IMR-90 (cell line): ENCODE measurements around the gene MCTP2. TPM values are rescaled to one million over a fixed set of nuclear protein-coding genes. Genes with fewer than 3 reads are reported as not detected.

Experiments used
- ATAC-seq: fragments of 200-7000 bp; cut with Tn5 transposase; 2 replicates; pipeline ENCODE4 v1.9.1; 2020; ENCODE audit warnings: low read depth, mild to moderate bottlenecking, moderate library complexity
- BruUV-seq: library from RNA; stranded (reverse); fragments of 400-500 nt; replicated peaks from 2 replicates; lab custom pipeline; 2021; lab: Mats Ljungman, UMichigan
- CTCF ChIA-PET: fragments of 300-600 bp; formaldehyde crosslinking; extraction: SDS; loops from one replicate; lab custom pipeline; 2021; ENCODE audit warnings: antibody characterized with exemption; lab: Yijun Ruan, JAX
- POLR2A ChIA-PET: fragments of 300-600 bp; sonication (Branson Sonifier 250); formaldehyde crosslinking; loops from one replicate; lab custom pipeline; 2022; ENCODE audit warnings: antibody characterized with exemption; ENCODE audit not compliant: unreplicated experiment; lab: Charles Lee
- DNase-seq: peaks from one replicate; pipeline ENCODE4 v3.0.0; 2013
- H2AFZ ChIP-seq: replicated peaks from 2 replicates; pipeline ENCODE3; 2013; ENCODE audit warnings: low read length, mild to moderate bottlenecking; ENCODE audit not compliant: poor library complexity
- H2AK5ac ChIP-seq: 2 replicates; pipeline ENCODE4 v1.6.1; 2013; ENCODE audit warnings: low read depth, low read length, inconsistent platforms
- H2AK9ac ChIP-seq: replicated peaks from 2 replicates; pipeline ENCODE3; 2013; ENCODE audit warnings: mild to moderate bottlenecking, low read depth, low read length, moderate library complexity; ENCODE audit not compliant: poor library complexity
- H2BK120ac ChIP-seq: 2 replicates; pipeline ENCODE4 v1.6.1; 2013; ENCODE audit warnings: low read depth, low read length, inconsistent platforms
- H2BK15ac ChIP-seq: 3 replicates; pipeline ENCODE4 v1.6.1; 2013; ENCODE audit warnings: low read depth, low read length, inconsistent platforms
- H2BK20ac ChIP-seq: 2 replicates; pipeline ENCODE4 v1.6.1; 2013; ENCODE audit warnings: low read depth, mild to moderate bottlenecking, inconsistent platforms, low read length, moderate library complexity
- H2BK5ac ChIP-seq: 2 replicates; pipeline ENCODE4 v1.6.1; 2013; ENCODE audit warnings: mild to moderate bottlenecking, low read depth, low read length, inconsistent platforms; ENCODE audit not compliant: poor library complexity, severe bottlenecking
- H3K14ac ChIP-seq: replicated peaks from 2 replicates; pipeline ENCODE4 v1.6.1; 2013; ENCODE audit warnings: low read depth, low read length, inconsistent platforms
- H3K18ac ChIP-seq: 2 replicates; pipeline ENCODE4 v1.6.1; 2013; ENCODE audit warnings: low read depth, low read length, control low read depth
- H3K23ac ChIP-seq: 2 replicates; pipeline ENCODE4 v1.6.1; 2013; ENCODE audit warnings: low read depth, low read length, inconsistent platforms
- H3K27ac ChIP-seq: 2 replicates; pipeline ENCODE4 v1.5.1; 2013; ENCODE audit warnings: mild to moderate bottlenecking, control low read depth, low read length; ENCODE audit not compliant: insufficient read depth
- H3K27me3 ChIP-seq: 2 replicates; pipeline ENCODE4 v1.6.1; 2013; ENCODE audit warnings: low read length; ENCODE audit not compliant: control insufficient read depth, insufficient read depth
- H3K36me3 ChIP-seq: 2 replicates; pipeline ENCODE4 v1.6.1; 2013; ENCODE audit warnings: low read length, mixed read lengths; ENCODE audit not compliant: control insufficient read depth, insufficient read depth
- H3K4ac ChIP-seq: 2 replicates; pipeline ENCODE4 v1.6.1; 2013; ENCODE audit warnings: low read depth, low read length, inconsistent platforms
- H3K4me1 ChIP-seq: 2 replicates; pipeline ENCODE4 v1.6.1; 2013; ENCODE audit warnings: low read length, mixed read lengths; ENCODE audit not compliant: control insufficient read depth, insufficient read depth
- H3K4me2 ChIP-seq: 2 replicates; pipeline ENCODE4 v1.6.1; 2013; ENCODE audit warnings: low read depth, mild to moderate bottlenecking, control low read depth, low read length, moderate library complexity
- H3K4me3 ChIP-seq: 2 replicates; pipeline ENCODE4 v1.5.1; 2013; ENCODE audit warnings: low read depth, mild to moderate bottlenecking, control low read depth, low read length, moderate library complexity; ENCODE audit not compliant: insufficient read depth
- H3K56ac ChIP-seq: 2 replicates; pipeline ENCODE4 v1.6.1; 2013; ENCODE audit warnings: low read length, inconsistent platforms; ENCODE audit not compliant: insufficient read depth; ENCODE audit errors: extremely low read depth
- H3K79me1 ChIP-seq, 2 experiments: 2 replicates each; pipeline ENCODE4 v1.6.1; 2013; ENCODE audit warnings: low read length in 2 of 2, inconsistent platforms in 1 of 2, low read depth in 1 of 2
- H3K9ac ChIP-seq: 2 replicates; pipeline ENCODE4 v1.6.1; 2013; ENCODE audit warnings: low read depth, low read length, control low read depth
- H3K9me1 ChIP-seq: 2 replicates; pipeline ENCODE4 v1.6.1; 2013; ENCODE audit warnings: low read length, inconsistent platforms; ENCODE audit not compliant: insufficient read depth
- H3K9me3 ChIP-seq: 2 replicates; pipeline ENCODE4 v1.6.1; 2013; ENCODE audit warnings: low read length; ENCODE audit not compliant: control insufficient read depth, insufficient read depth
- H4K20me1 ChIP-seq: 2 replicates; pipeline ENCODE4 v1.6.1; 2013; ENCODE audit warnings: low read length, inconsistent platforms; ENCODE audit not compliant: insufficient read depth
- H4K5ac ChIP-seq: 2 replicates; pipeline ENCODE4 v1.6.1; 2013; ENCODE audit warnings: mild to moderate bottlenecking, low read depth, low read length, control low read depth
- H4K8ac ChIP-seq, 2 experiments: 2 replicates each; pipeline ENCODE4 v1.6.1; 2013; ENCODE audit warnings: low read depth in 2 of 2, low read length in 2 of 2, control low read depth in 1 of 2, inconsistent platforms in 1 of 2
- H4K91ac ChIP-seq: 2 replicates; pipeline ENCODE4 v1.6.1; 2013; ENCODE audit warnings: low read depth, low read length, inconsistent platforms; ENCODE audit not compliant: insufficient read depth
- BHLHE40 ChIP-seq: fragments of 150-350 bp; IDR thresholded peaks from 2 replicates; pipeline ENCODE4 v1.6.1; 2016; ENCODE audit warnings: mild to moderate bottlenecking, low read depth, low read length
- CEBPB ChIP-seq: IDR thresholded peaks from 2 replicates; pipeline ENCODE4 v1.6.1; 2012; ENCODE audit warnings: low read depth, low read length, improper control_type of control experiment
- CHD1 ChIP-seq: IDR thresholded peaks from 2 replicates; pipeline ENCODE4 v1.6.1; 2012; ENCODE audit warnings: low read depth, low read length, improper control_type of control experiment
- CTCF ChIP-seq: conservative IDR thresholded peaks from 2 replicates; pipeline ENCODE4 v1.5.1; 2012; ENCODE audit warnings: mild to moderate bottlenecking, low read depth, low read length, improper control_type of control experiment
- FOS ChIP-seq: fragments of 150-350 bp; IDR thresholded peaks from 2 replicates; pipeline ENCODE4 v1.6.1; 2016; ENCODE audit warnings: low read depth, low read length
- MAFK ChIP-seq: IDR thresholded peaks from 2 replicates; pipeline ENCODE4 v1.6.1; 2012; ENCODE audit warnings: low read depth, low read length, improper control_type of control experiment
- MAZ ChIP-seq: IDR thresholded peaks from 2 replicates; pipeline ENCODE4 v1.6.1; 2012; ENCODE audit warnings: low read depth, mild to moderate bottlenecking, low read length, improper control_type of control experiment, moderate library complexity, borderline replicate concordance
- MXI1 ChIP-seq: IDR thresholded peaks from 2 replicates; pipeline ENCODE4 v1.6.1; 2012; ENCODE audit warnings: low read depth, mild to moderate bottlenecking, low read length, moderate library complexity, borderline replicate concordance
- NFE2L2 ChIP-seq: fragments of 150-350 bp; IDR thresholded peaks from 2 replicates; pipeline ENCODE4 v1.6.1; 2016; ENCODE audit warnings: low read depth, mild to moderate bottlenecking, low read length
- POLR2A ChIP-seq: IDR thresholded peaks from 2 replicates; pipeline ENCODE4 v1.6.1; 2012; ENCODE audit warnings: mild to moderate bottlenecking, low read depth, low read length
- RAD21 ChIP-seq: IDR thresholded peaks from 2 replicates; pipeline ENCODE4 v1.6.1; 2012; ENCODE audit warnings: low read length, improper control_type of control experiment
- RCOR1 ChIP-seq: IDR thresholded peaks from 2 replicates; pipeline ENCODE4 v1.6.1; 2012; ENCODE audit warnings: mild to moderate bottlenecking, low read length, improper control_type of control experiment; ENCODE audit not compliant: insufficient replicate concordance
- RFX5 ChIP-seq: IDR thresholded peaks from 2 replicates; pipeline ENCODE4 v1.8.0; 2012; ENCODE audit warnings: low read depth, mild to moderate bottlenecking, low read length, moderate library complexity
- SMC3 ChIP-seq: fragments of 150-350 bp; IDR thresholded peaks from 2 replicates; pipeline ENCODE4 v1.6.1; 2016; ENCODE audit warnings: low read depth, mild to moderate bottlenecking, antibody characterized with exemption, low read length, moderate library complexity
- WGBS, 2 experiments: methylation state at CpG; one replicate each; pipeline versions ENCODE4 v1.1.5 to v1.1.7; 2013; ENCODE audit warnings: missing lambda C conversion rate in 2 of 2; ENCODE audit not compliant: insufficient read length in 1 of 2; ENCODE audit errors: extremely low coverage in 2 of 2; 5-methylcytosine and 5-hydroxymethylcytosine counted together
- dilution Hi-C: fragments of 300-500 bp; cut with HindIII; formaldehyde crosslinking; loops from one replicate; pipeline ENCODE4 v1.14.3; 2018; ENCODE audit warnings: low sequenced_read_pairs; ENCODE audit not compliant: unreplicated experiment
- in situ Hi-C: fragments of 300-500 bp; cut with MboI; formaldehyde crosslinking; loops from 3 replicates; pipeline ENCODE4 v1.14.3; 2019; ENCODE audit warnings: low sequenced_read_pairs, inconsistent platforms, mixed read lengths
- intact Hi-C: fragments of 100-400 bp; cut with micrococcal nuclease; formaldehyde crosslinking; loops from 2 replicates; pipeline ENCODE4 v1.10.0; 2022
- polyA plus RNA-seq, 3 experiments: library from polyadenylated mRNA; depleted of rRNA; stranded (reverse); fragments of >200 nt; gene quantifications; 2 replicates each; pipeline ENCODE4 v1.2.3, GENCODE V29; 2012; ENCODE audit warnings: low replicate concordance in 1 of 3
- total RNA-seq: library from RNA; depleted of rRNA; stranded (reverse); fragments of >200 nt; gene quantifications from 2 replicates; pipeline ENCODE4 v1.2.3, GENCODE V29; 2012
- TF ChIP-seq, protein P1 (sequence below): fragments of 150-350 bp; IDR thresholded peaks from 2 replicates; pipeline ENCODE4 v1.6.1; 2017; ENCODE audit warnings: mild to moderate bottlenecking, antibody characterized with exemption, low read length, low read depth
- TF ChIP-seq, protein P2 (sequence below): fragments of 150-350 bp; IDR thresholded peaks from 2 replicates; pipeline ENCODE4 v1.6.1; 2016; ENCODE audit warnings: low read depth, mild to moderate bottlenecking, low read length, moderate library complexity, borderline replicate concordance

The MCTP2 gene
- total and polyA plus RNA-seq, 2 of the 4 experiments (the other 2 are of a cell fraction), result 5.1 to 9.9 TPM

DNA sequence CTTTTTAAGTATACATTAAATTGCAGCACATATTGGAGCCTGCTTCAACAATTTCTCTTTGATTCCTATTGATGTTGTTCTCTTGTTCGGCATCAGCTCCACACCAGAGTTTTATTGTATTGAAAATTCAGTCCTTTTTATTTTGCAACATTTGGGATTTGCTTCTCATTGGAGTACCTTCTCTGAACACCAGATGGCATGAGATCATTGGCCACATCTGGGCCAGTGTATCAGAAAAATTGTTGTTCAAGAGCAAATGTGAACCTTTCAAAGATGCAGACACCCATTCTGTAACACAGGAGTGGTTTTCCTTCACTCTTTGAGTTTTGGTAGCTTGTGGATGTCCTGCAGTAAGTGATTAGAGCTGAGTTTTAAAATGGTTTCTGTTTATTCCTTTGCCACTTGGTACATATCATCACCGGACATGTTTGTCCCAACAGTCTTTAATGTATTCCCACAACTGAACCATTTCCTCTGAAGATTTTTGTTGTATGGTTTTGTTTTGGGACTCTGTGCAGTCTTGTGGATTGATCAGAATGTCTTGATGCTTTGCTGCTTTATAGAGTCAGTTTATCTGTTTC, 96.1 kb downstream of the MCTP2 start:
- ATAC-seq (peak; percentile 72), DNase-seq (peak; percentile 50)
- Histone ChIP-seq H3K9me1 (no peaks in the 10 kb centered on the region), H2AK5ac (no peak overlapping the region), H3K27ac (no peak overlapping the region), H4K8ac (no peak overlapping the region), H3K56ac (no peak overlapping the region), H3K79me1 (0 out of 4 replicates have a peak, but pooled peaks cover 0 to 4% of the 10 kb centered on the region in 2 experiments), H3K14ac (no peak overlapping the region), H4K20me1 (no peaks in the 10 kb centered on the region), H3K4me1 (no peaks in the 10 kb centered on the region), H2AFZ (no peak overlapping the region), H3K4me2 (no peak overlapping the region), H4K91ac (no peak overlapping the region), H3K18ac (no peak overlapping the region), H2BK20ac (no peak overlapping the region), H2BK15ac (no peak overlapping the region), H4K5ac (no peak overlapping the region), H3K9ac (no peak overlapping the region), H2BK120ac (no peak overlapping the region), H3K9me3 (no peaks in the 10 kb centered on the region), H3K4me3 (no peak overlapping the region), H3K23ac (no peak overlapping the region), H3K36me3 (no peaks in the 10 kb centered on the region), H2AK9ac (no peak overlapping the region), H3K27me3 (no peaks in the 10 kb centered on the region), H2BK5ac (no peak overlapping the region), H3K4ac (no peak overlapping the region)
- dilution Hi-C loops (no loop called here), in situ Hi-C loops (loop anchor here (10.0 kb wide), 1 partner anchor 1293 kb away; no protein-coding TSS in a partner anchor), intact Hi-C loops (no loop called here)
- ChIA-PET CTCF (interaction anchor here (0.6 to 1.2 kb wide), 4 partner anchors 16 to 166 kb away, joined by 3 to 5 read pairs (median 3); no protein-coding TSS in a partner anchor), POLR2A (no interaction called here)
- no TSS peak for BruUV-seq
- WGBS, 2 experiments, result no CpG with 5 or more reads among the region's 2 CpGs
- TF ChIP-seq CEBPB, result peak; percentile 41; the same call in 1 of the 2 replicates
- TF ChIP-seq RAD21, result peak; percentile 65
- TF ChIP-seq, protein P1, sequence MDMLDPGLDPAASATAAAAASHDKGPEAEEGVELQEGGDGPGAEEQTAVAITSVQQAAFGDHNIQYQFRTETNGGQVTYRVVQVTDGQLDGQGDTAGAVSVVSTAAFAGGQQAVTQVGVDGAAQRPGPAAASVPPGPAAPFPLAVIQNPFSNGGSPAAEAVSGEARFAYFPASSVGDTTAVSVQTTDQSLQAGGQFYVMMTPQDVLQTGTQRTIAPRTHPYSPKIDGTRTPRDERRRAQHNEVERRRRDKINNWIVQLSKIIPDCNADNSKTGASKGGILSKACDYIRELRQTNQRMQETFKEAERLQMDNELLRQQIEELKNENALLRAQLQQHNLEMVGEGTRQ, result no peak
- no peak for TF ChIP-seq NFE2L2
- TF ChIP-seq RCOR1, result no peak
- TF ChIP-seq RFX5, result no peak
- TF ChIP-seq, protein P2, sequence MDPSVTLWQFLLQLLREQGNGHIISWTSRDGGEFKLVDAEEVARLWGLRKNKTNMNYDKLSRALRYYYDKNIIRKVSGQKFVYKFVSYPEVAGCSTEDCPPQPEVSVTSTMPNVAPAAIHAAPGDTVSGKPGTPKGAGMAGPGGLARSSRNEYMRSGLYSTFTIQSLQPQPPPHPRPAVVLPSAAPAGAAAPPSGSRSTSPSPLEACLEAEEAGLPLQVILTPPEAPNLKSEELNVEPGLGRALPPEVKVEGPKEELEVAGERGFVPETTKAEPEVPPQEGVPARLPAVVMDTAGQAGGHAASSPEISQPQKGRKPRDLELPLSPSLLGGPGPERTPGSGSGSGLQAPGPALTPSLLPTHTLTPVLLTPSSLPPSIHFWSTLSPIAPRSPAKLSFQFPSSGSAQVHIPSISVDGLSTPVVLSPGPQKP, result no peak
- no peak for TF ChIP-seq MAFK
- no peak for TF ChIP-seq MXI1
- TF ChIP-seq BHLHE40, result no peak
- TF ChIP-seq FOS, result no peak
- peak; percentile 58 for TF ChIP-seq SMC3
- no peak for TF ChIP-seq POLR2A
- peak; percentile 65 for TF ChIP-seq CTCF
- no peak for TF ChIP-seq MAZ
- no peak for TF ChIP-seq CHD1
